Common myeloid progenitor, CD34-positive (primary cell): ENCODE measurements around the gene LRRC32.

Experiments
- CTCF ChIA-PET: fragments of 350-600 bp; sonication (Branson Sonifier 250); formaldehyde crosslinking; loops from one replicate; lab custom pipeline; 2021; ENCODE audit warnings: antibody characterized with exemption; lab: Charles Lee
- POLR2A ChIA-PET: fragments of 350-600 bp; sonication (Branson Sonifier 250); formaldehyde crosslinking; loops from one replicate; lab custom pipeline; 2021; ENCODE audit warnings: antibody characterized with exemption; lab: Charles Lee
- DNase-seq, 3 donors: peaks; one replicate each; pipeline versions ENCODE4 v3.0.0 to v3.0.0-alpha.2; 2013
- H3K27ac ChIP-seq, 2 experiments: 1 replicate in 1 of 2; 2 replicates in 1 of 2; pipeline ENCODE4 v1.7.0; 2013; ENCODE audit warnings: inconsistent platforms in 2 of 2, low read length in 2 of 2, mild to moderate bottlenecking in 2 of 2, low read depth in 1 of 2, moderate library complexity in 1 of 2; ENCODE audit not compliant: severe bottlenecking in 2 of 2, insufficient read depth in 1 of 2, poor library complexity in 1 of 2
- H3K27me3 ChIP-seq, 5 experiments: replicated peaks in 2 of 5; 1 replicate in 3 of 5; 2 replicates in 2 of 5; pipeline versions ENCODE4 v1.6.1 to v1.7.0; 2013; ENCODE audit warnings: low read length in 4 of 5, mild to moderate bottlenecking in 2 of 5, moderate library complexity in 2 of 5, inconsistent platforms in 1 of 5; ENCODE audit not compliant: insufficient read depth in 5 of 5, control insufficient read depth in 4 of 5
- H3K36me3 ChIP-seq, 4 experiments: 1 replicate in 2 of 4; 2 replicates in 2 of 4; pipeline versions ENCODE4 v1.6.1 to v1.7.0; 2013; ENCODE audit warnings: low read length in 3 of 4, control low read depth in 1 of 4, mild to moderate bottlenecking in 1 of 4; ENCODE audit not compliant: control insufficient read depth in 4 of 4, insufficient read depth in 4 of 4
- H3K4me1 ChIP-seq, 4 experiments: 1 replicate in 3 of 4; 2 replicates in 1 of 4; pipeline versions ENCODE4 v1.6.1 to v1.7.1; 2013; ENCODE audit warnings: low read length in 3 of 4, mild to moderate bottlenecking in 3 of 4, control low read depth in 1 of 4, inconsistent platforms in 1 of 4, moderate library complexity in 1 of 4; ENCODE audit not compliant: control insufficient read depth in 4 of 4, insufficient read depth in 4 of 4; ENCODE audit errors: control extremely low read depth in 1 of 4
- H3K4me3 ChIP-seq, 7 experiments: 1 replicate in 4 of 7; 2 replicates in 3 of 7; pipeline versions ENCODE4 v1.5.1 to v1.7.0; 2013; ENCODE audit warnings: mild to moderate bottlenecking in 7 of 7, low read length in 6 of 7, moderate library complexity in 6 of 7, inconsistent platforms in 2 of 7, low read depth in 2 of 7, control low read depth in 1 of 7; ENCODE audit not compliant: insufficient read depth in 4 of 7, control insufficient read depth in 1 of 7; ENCODE audit errors: extremely low read depth in 1 of 7
- H3K9me3 ChIP-seq, 5 experiments: 1 replicate in 4 of 5; 2 replicates in 1 of 5; pipeline versions ENCODE4 v1.6.1 to v1.7.1; 2013; ENCODE audit warnings: low read length in 4 of 5, mild to moderate bottlenecking in 2 of 5, inconsistent platforms in 1 of 5, low read depth in 1 of 5, moderate library complexity in 1 of 5; ENCODE audit not compliant: control insufficient read depth in 4 of 5, insufficient read depth in 2 of 5; ENCODE audit errors: control extremely low read depth in 1 of 5
- WGBS: methylation state at CpG from one replicate; pipeline ENCODE4 v1.1.5; 2013; ENCODE audit not compliant: insufficient coverage; 5-methylcytosine and 5-hydroxymethylcytosine counted together

Gene LRRC32

GRCh38 chr11:76688146-76688545 lies 17.6 kb upstream of the LRRC32 start:
- H3K9me3 ChIP-seq: no peaks in the 10 kb centered on the region
- H3K27ac ChIP-seq: no peak overlapping the region
- H3K27me3 ChIP-seq: peaks cover 0 to under 1% (median 0%) of the 10 kb centered on the region in 5 experiments
- no peak for DNase-seq
- peaks cover 0 to 16% (median 11%) of the 10 kb centered on the region in 4 experiments for H3K4me1 ChIP-seq
- WGBS: 98% methylated on average over 4 of the region's 7 CpGs
- no peak overlapping the region for H3K4me3 ChIP-seq
- POLR2A ChIA-PET: no interaction called here
- CTCF ChIA-PET: no interaction called here
- no peaks in the 10 kb centered on the region for H3K36me3 ChIP-seq

GRCh38 chr11:76686261-76687079 lies 15.9 kb upstream of the LRRC32 start:
- CTCF ChIA-PET: interaction anchor here (0.9 to 20.0 kb wide), 8 partner anchors 10 to 136 kb away, joined by 3 to 192 read pairs (median 4); no protein-coding TSS in a partner anchor
- Histone ChIP-seq H3K27ac (no peak overlapping the region), H3K27me3 (peaks cover 0 to 2% (median 0%) of the 10 kb centered on the region in 5 experiments), H3K4me1 (peaks cover 0 to 16% (median 11%) of the 10 kb centered on the region in 4 experiments), H3K36me3 (no peaks in the 10 kb centered on the region), H3K4me3 (peak overlapping the region in 4 of 7 experiments; percentile 21 to 55 (median 34)), H3K9me3 (no peaks in the 10 kb centered on the region)
- DNase-seq: peak in 1 of 3 donors; percentile 51
- POLR2A ChIA-PET: interaction anchor here (0.6 kb wide), 1 partner anchor 288 kb away, joined by 4 read pairs; no protein-coding TSS in a partner anchor
- 13% methylated on average over 11 of the region's 16 CpGs for WGBS

GRCh38 chr11:76685831-76686230 lies 15.3 kb upstream of the LRRC32 start:
- peak overlapping the region in 1 of 7 experiments; percentile 31 for H3K4me3 ChIP-seq
- no peaks in the 10 kb centered on the region for H3K36me3 ChIP-seq
- 57% methylated on average over 3 of the region's 7 CpGs for WGBS
- ChIA-PET POLR2A (interaction anchor here (0.6 kb wide), 1 partner anchor 289 kb away, joined by 4 read pairs; no protein-coding TSS in a partner anchor), CTCF (interaction anchor here (0.9 to 20.0 kb wide), 9 partner anchors 10 to 136 kb away, joined by 3 to 192 read pairs (median 4); no protein-coding TSS in a partner anchor)
- DNase-seq: no peak
- H3K4me1 ChIP-seq: peaks cover 0 to 19% (median 11%) of the 10 kb centered on the region in 4 experiments
- peaks cover 0 to 2% (median 0%) of the 10 kb centered on the region in 5 experiments for H3K27me3 ChIP-seq
- H3K27ac ChIP-seq: no peak overlapping the region
- H3K9me3 ChIP-seq: no peaks in the 10 kb centered on the region

- Histone ChIP-seq H3K4me3 (no peak overlapping the region), H3K27me3 (peaks cover 0 to 2% (median 0%) of the 10 kb centered on the region in 5 experiments), H3K36me3 (no peaks in the 10 kb centered on the region), H3K9me3 (no peaks in the 10 kb centered on the region), H3K4me1 (peaks cover 0 to 25% (median 13%) of the 10 kb centered on the region in 4 experiments), H3K27ac (no peak overlapping the region)
- no CpG with 5 or more reads among the region's 9 CpGs for WGBS
- ChIA-PET CTCF (interaction anchor here (1.1 to 20.0 kb wide), 7 partner anchors 9 to 117 kb away, joined by 3 to 192 read pairs (median 4); no protein-coding TSS in a partner anchor), POLR2A (no interaction called here)
- DNase-seq: no peak
Measured at GRCh38 chr11:76685237-76685636, 14.7 kb upstream of the LRRC32 start.

- no peaks in the 10 kb centered on the region for H3K36me3 ChIP-seq
- peaks cover 0 to 2% (median 0%) of the 10 kb centered on the region in 5 experiments for H3K27me3 ChIP-seq
- POLR2A ChIA-PET: interaction anchor here (0.6 kb wide), 1 partner anchor 62 kb away, joined by 3 read pairs; no protein-coding TSS in a partner anchor
- H3K27ac ChIP-seq: no peak overlapping the region
- CTCF ChIA-PET: interaction anchor here (1.3 to 20.0 kb wide), 6 partner anchors 10 to 116 kb away, joined by 3 to 192 read pairs (median 8); no protein-coding TSS in a partner anchor
- WGBS: 100% methylated on average over 5 of the region's 5 CpGs
- DNase-seq: no peak
- no peak overlapping the region for H3K4me3 ChIP-seq
- H3K4me1 ChIP-seq: peaks cover 0 to 25% (median 13%) of the 10 kb centered on the region in 4 experiments
- H3K9me3 ChIP-seq: no peaks in the 10 kb centered on the region
Measured at GRCh38 chr11:76684516-76684915, 14.0 kb upstream of the LRRC32 start.

- ChIA-PET POLR2A (no interaction called here), CTCF (interaction anchor here (1.4 to 20.0 kb wide), 7 partner anchors 11 to 134 kb away, joined by 4 to 192 read pairs (median 8); no protein-coding TSS in a partner anchor)
- Histone ChIP-seq H3K27ac (no peak overlapping the region), H3K4me3 (no peak overlapping the region), H3K27me3 (peaks cover 0 to 2% (median 0%) of the 10 kb centered on the region in 5 experiments), H3K36me3 (no peaks in the 10 kb centered on the region), H3K9me3 (no peaks in the 10 kb centered on the region), H3K4me1 (peaks cover 0 to 35% (median 20%) of the 10 kb centered on the region in 4 experiments)
- peak in 2 of 3 donors; percentile 46 to 49 for DNase-seq
- WGBS: 100% methylated on average over 1 of the region's 7 CpGs
Measured at GRCh38 chr11:76683161-76684095, 12.9 kb upstream of the LRRC32 start.
